Mesodermal cell (in vitro differentiated cells): Measurements from ENCODE around the gene FRYL.

Experiments
- H3K27ac ChIP-seq: 2 replicates; pipeline ENCODE4 v1.7.0; 2013; ENCODE audit warnings: mild to moderate bottlenecking, low read depth, low read length, moderate library complexity; ENCODE audit not compliant: severe bottlenecking
- H3K36me3 ChIP-seq: 2 replicates; pipeline ENCODE4 v1.7.1; 2013; ENCODE audit warnings: mild to moderate bottlenecking, low read length, moderate library complexity; ENCODE audit not compliant: control insufficient read depth, insufficient read depth
- H3K4me1 ChIP-seq: one replicate; pipeline ENCODE4 v1.7.1; 2013; ENCODE audit warnings: mild to moderate bottlenecking, low read length; ENCODE audit not compliant: insufficient read depth, control insufficient read depth, poor library complexity, severe bottlenecking
- H3K4me3 ChIP-seq: 2 replicates; pipeline ENCODE4 v1.7.0; 2013; ENCODE audit warnings: low read length, control low read depth, mild to moderate bottlenecking; ENCODE audit not compliant: insufficient read depth, poor library complexity, severe bottlenecking; ENCODE audit errors: extremely low read depth
- H3K9me3 ChIP-seq: 2 replicates; pipeline ENCODE4 v1.7.1; 2013; ENCODE audit warnings: mild to moderate bottlenecking, low read length, moderate library complexity; ENCODE audit not compliant: control insufficient read depth
- WGBS, 2 experiments: methylation state at CpG; one replicate each; pipeline ENCODE4 v1.1.5; 2013; ENCODE audit warnings: missing lambda C conversion rate in 2 of 2; ENCODE audit not compliant: insufficient coverage in 2 of 2; 5-methylcytosine and 5-hydroxymethylcytosine counted together

Gene FRYL

GRCh38 chr4:48681856-48682255 lies 98.2 kb downstream of the FRYL start:
- no peak overlapping the region for H3K27ac ChIP-seq
- H3K4me1 ChIP-seq: peaks cover 4% of the 10 kb centered on the region
- H3K9me3 ChIP-seq: no peaks in the 10 kb centered on the region
- no peak overlapping the region for H3K4me3 ChIP-seq
- no peaks in the 10 kb centered on the region for H3K36me3 ChIP-seq

- Histone ChIP-seq H3K27ac (no peak overlapping the region), H3K4me3 (no peak overlapping the region), H3K9me3 (no peaks in the 10 kb centered on the region), H3K36me3 (peaks cover 4% of the 10 kb centered on the region), H3K4me1 (peaks cover 4% of the 10 kb centered on the region)
- 86 to 94% methylated on average over 5 to 8 of the region's 12 CpGs for WGBS, 2 experiments
These were observed 99.1 kb downstream of the FRYL start for GRCh38 chr4:48680848-48681568.

- Histone ChIP-seq H3K36me3 (peaks cover 4% of the 10 kb centered on the region), H3K27ac (no peak overlapping the region), H3K4me1 (peaks cover 2% of the 10 kb centered on the region), H3K9me3 (no peaks in the 10 kb centered on the region), H3K4me3 (no peak overlapping the region)
- 83% methylated on average over 1 of the region's 3 CpGs; no CpG with 5 or more reads in 1 of the 2 experiments for WGBS, 2 experiments
These were observed 106.5 kb downstream of the FRYL start for GRCh38 chr4:48673537-48673936.

GRCh38 chr4:48670587-48670986 lies 109.5 kb downstream of the FRYL start:
- H3K9me3 ChIP-seq: no peaks in the 10 kb centered on the region
- no peak overlapping the region for H3K27ac ChIP-seq
- no peaks in the 10 kb centered on the region for H3K36me3 ChIP-seq
- no CpG with 5 or more reads among the region's 1 CpG for WGBS, 2 experiments
- H3K4me3 ChIP-seq: no peak overlapping the region
- H3K4me1 ChIP-seq: peaks cover 3% of the 10 kb centered on the region

GRCh38 chr4:48669086-48669485 lies 111.0 kb downstream of the FRYL start:
- 100% methylated on average over 1 of the region's 3 CpGs for WGBS, 2 experiments
- no peak overlapping the region for H3K27ac ChIP-seq
- H3K4me3 ChIP-seq: no peak overlapping the region

GRCh38 chr4:48668254-48669017 lies 111.6 kb downstream of the FRYL start:
- no peaks in the 10 kb centered on the region for H3K36me3 ChIP-seq
- no peaks in the 10 kb centered on the region for H3K9me3 ChIP-seq
- H3K4me3 ChIP-seq: no peak overlapping the region
- no peak overlapping the region for H3K27ac ChIP-seq
- peaks cover 3% of the 10 kb centered on the region for H3K4me1 ChIP-seq
- WGBS, 2 experiments: 100% methylated on average over 1 of the region's 4 CpGs; no CpG with 5 or more reads in 1 of the 2 experiments

More at GRCh38 chr4:48669086-48669485, 111.0 kb downstream of the FRYL start:
- H3K36me3 ChIP-seq: no peaks in the 10 kb centered on the region
- H3K4me1 ChIP-seq: peaks cover 3% of the 10 kb centered on the region
- H3K9me3 ChIP-seq: no peaks in the 10 kb centered on the region

- peaks cover 3% of the 10 kb centered on the region for H3K4me1 ChIP-seq
- H3K36me3 ChIP-seq: no peaks in the 10 kb centered on the region
- no peak overlapping the region for H3K4me3 ChIP-seq
- no peak overlapping the region for H3K27ac ChIP-seq
- no CpG with 5 or more reads among the region's 2 CpGs for WGBS, 2 experiments
- no peaks in the 10 kb centered on the region for H3K9me3 ChIP-seq
These were observed 112.9 kb downstream of the FRYL start for GRCh38 chr4:48667148-48667547.

- 94 to 100% methylated on average over 2 to 3 of the region's 4 CpGs for WGBS, 2 experiments
- no peak overlapping the region for H3K27ac ChIP-seq
- H3K36me3 ChIP-seq: no peaks in the 10 kb centered on the region
These were observed 114.4 kb downstream of the FRYL start for GRCh38 chr4:48665555-48666186.

GRCh38 chr4:48664938-48665337 lies 115.1 kb downstream of the FRYL start:
- H3K9me3 ChIP-seq: no peaks in the 10 kb centered on the region
- no peak overlapping the region for H3K4me3 ChIP-seq
- H3K4me1 ChIP-seq: peaks cover 3% of the 10 kb centered on the region
- H3K27ac ChIP-seq: no peak overlapping the region
- H3K36me3 ChIP-seq: no peaks in the 10 kb centered on the region

More at GRCh38 chr4:48665555-48666186, 114.4 kb downstream of the FRYL start:
- no peaks in the 10 kb centered on the region for H3K9me3 ChIP-seq
- H3K4me3 ChIP-seq: no peak overlapping the region
- H3K4me1 ChIP-seq: peaks cover 3% of the 10 kb centered on the region

GRCh38 chr4:48661391-48661790 lies 118.7 kb downstream of the FRYL start:
- Histone ChIP-seq H3K27ac (no peak overlapping the region), H3K36me3 (no peaks in the 10 kb centered on the region), H3K4me1 (no peaks in the 10 kb centered on the region), H3K4me3 (no peak overlapping the region), H3K9me3 (no peaks in the 10 kb centered on the region)
- no CpG with 5 or more reads among the region's 1 CpG for WGBS, 2 experiments

- no peak overlapping the region for H3K27ac ChIP-seq
- no peaks in the 10 kb centered on the region for H3K36me3 ChIP-seq
- peaks cover under 1% of the 10 kb centered on the region for H3K4me1 ChIP-seq
- H3K9me3 ChIP-seq: no peaks in the 10 kb centered on the region
- no peak overlapping the region for H3K4me3 ChIP-seq
These were observed 119.7 kb downstream of the FRYL start for GRCh38 chr4:48660347-48660746.
